Ecto neural progenitor cell (in vitro differentiated cells): ENCODE measurements around the gene ANKH.

ENCODE experiments used
- DNase-seq: peaks from one replicate; pipeline ENCODE4 v3.0.0-alpha.2; 2018; ENCODE audit warnings: low spot score

Gene ANKH

DNA sequence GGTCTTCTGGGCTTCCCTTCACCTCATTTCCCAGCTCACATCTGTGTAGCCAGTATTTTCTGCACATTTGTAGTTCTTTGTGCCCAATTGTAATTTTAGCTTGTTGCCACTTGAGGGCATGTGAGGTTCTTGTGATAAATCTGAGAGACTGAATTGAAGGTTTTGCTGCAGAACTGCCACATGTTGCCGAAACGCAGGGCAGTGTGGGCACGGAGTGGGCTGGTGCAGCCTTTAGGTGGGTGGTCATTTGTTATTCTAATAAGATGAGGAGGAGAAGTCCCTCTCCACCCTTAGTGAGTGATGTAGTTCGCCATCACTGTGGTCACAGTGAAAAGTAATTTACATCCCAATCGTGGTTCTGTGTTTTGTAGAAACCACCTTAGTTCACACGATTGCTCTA lies 185.8 kb downstream of the ANKH start:
- peak; percentile 50 for DNase-seq

DNA sequence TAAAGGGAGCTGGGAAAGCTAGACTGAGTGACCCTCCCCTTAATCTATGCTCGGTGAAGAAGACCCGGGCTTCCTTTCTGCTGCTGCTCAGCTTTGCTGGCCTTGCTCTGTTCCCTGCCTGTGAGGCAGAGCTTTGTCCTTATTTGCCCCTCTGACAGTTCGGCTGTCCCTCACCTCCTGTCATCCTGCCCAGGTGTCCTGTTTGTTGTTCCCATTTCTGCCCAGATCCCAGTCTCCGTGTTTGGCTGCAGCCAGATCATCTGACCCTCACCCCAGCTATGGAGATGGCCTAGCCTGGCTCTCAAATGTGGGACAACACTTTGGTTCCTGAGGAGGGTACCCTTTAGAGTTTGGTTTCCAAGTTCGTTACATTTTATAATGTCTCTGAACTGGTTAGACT lies 186.8 kb downstream of the ANKH start:
- DNase-seq, result no peak

DNA sequence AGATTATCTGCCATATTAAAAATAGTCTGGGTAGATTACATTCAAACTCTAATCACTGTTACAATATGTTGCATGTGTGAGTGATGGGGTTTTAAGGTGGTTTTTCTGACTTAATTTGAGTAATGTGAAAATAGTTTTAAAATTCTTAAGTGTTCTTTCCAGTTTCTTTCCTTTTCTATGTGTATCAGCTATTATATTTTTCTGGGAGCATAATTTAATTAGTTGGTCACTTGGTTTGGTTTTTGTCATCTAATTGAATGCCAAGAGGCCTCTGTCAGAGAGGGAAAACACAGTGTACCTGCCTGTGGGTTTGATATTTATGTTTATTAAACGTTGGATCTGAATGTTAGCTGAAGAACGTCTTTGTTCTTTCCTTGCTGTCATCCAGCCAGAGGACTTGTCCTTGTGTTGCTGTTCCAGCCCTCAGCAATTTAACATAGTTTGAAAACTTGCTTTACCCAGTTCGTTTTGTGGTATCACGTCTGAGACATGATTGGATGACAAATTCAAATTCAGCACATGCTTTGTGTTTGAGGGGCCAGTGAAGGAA lies 187.6 kb downstream of the ANKH start:
- no peak for DNase-seq

DNA sequence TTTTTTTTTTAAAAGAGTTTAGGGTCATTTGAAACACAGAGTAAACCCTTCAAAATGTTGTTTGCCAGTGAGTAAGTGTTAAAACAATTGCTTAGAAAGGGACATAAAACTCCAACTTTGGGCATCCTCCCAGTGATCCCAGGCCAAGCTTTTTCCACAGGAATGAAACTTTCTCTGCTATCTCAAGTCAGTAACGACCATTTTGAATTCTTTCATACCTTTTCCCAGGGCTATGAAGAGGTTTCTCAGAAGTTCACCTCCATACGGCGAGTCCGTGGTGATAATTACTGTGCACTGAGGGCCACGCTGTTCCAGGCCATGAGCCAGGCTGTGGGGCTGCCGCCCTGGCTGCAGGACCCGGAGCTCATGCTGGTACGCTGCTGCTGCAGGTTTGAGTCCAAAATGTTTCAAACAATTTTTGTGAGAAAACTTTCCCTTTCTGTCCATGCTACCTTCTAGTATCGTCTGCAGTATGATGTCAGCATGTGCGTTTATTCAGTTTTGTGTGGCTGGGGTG lies 190.3 kb downstream of the ANKH start:
- DNase-seq, result no peak

DNA sequence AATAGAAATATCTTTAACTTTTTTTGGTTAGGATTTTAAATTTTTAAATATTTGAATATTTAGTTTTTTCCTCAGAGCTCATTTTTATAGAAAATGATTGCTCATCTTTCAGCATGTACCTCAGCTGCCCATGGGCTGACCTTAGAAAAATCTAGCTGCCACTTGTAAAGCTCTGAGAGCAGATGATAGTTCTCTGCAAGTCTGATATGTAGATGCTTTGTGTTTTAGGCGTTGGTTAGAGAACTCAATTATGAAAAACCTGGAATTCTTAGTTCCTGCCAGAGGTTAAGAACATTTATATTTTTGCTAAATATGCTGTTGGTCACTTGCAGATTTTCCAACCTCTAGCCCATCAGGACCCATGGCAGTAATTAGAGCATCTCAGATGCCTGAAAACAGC lies 192.0 kb downstream of the ANKH start:
- DNase-seq, result no peak

DNA sequence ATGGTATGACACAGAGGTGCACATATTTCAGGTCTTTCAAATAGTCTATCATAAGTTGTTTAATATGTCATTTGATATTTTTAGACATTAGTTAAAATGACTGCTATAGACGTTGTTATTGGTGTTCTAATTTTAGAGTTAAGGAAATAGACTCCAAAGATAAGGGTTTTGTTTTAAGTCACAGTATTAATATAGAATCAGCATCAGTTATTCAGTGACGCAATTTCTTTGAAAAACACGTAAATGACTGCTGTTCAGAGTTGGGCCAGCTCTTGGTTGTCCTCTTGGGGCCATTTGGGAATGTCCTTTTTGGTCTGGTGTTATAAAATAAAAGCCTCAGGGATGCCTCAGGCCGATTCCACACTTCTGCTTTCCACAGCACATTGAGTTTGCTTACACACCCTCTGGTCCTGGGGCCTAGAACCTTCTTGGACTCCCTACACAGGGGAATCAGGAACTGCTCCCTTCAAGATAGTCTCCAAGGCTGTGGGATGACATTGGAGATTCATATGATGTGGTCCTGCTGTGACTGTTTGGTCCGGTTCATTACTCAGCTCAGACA lies 192.7 kb downstream of the ANKH start:
- DNase-seq, result no peak

DNA sequence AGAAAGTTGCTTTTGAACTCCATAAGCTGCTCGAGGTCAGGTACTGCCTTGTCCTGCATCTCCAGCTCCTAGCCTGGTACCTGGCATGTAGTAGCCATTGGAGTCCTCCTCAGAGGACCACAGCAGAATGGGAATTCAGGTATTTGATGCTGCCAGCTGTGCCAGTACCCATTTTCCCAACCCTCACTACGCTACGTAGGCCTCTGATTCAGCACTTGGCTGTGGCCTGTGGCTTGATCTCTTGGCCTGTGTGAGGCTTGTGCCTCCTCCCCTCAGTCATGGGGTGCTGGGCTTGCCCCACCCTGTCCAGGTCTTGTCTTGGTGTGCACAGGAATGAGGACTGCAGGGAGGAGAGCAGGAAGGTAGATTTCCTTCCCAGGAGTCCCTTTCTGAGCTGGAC lies 195.3 kb downstream of the ANKH start:
- DNase-seq, result no peak

DNA sequence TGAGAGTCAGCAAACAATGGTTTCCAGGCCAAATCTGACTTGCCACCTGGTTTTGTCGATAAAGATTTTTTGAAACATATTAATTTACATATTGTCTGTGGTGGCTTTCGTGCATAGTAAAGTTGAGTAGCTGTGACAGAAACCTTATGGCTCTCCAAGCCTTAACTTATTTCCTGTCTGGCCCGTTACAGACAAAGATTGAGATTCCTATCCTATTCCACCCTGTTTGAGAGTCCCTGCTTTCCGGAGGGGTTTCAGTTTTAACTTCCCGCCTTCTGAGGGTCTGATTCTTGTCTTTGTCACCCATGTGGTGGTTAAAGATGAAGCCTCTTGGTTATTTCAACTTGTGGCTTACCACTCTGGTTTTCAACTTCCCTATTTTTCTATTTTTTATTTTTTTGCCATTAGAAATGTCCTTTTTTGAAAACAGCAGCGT lies 195.7 kb downstream of the ANKH start:
- no peak for DNase-seq

DNA sequence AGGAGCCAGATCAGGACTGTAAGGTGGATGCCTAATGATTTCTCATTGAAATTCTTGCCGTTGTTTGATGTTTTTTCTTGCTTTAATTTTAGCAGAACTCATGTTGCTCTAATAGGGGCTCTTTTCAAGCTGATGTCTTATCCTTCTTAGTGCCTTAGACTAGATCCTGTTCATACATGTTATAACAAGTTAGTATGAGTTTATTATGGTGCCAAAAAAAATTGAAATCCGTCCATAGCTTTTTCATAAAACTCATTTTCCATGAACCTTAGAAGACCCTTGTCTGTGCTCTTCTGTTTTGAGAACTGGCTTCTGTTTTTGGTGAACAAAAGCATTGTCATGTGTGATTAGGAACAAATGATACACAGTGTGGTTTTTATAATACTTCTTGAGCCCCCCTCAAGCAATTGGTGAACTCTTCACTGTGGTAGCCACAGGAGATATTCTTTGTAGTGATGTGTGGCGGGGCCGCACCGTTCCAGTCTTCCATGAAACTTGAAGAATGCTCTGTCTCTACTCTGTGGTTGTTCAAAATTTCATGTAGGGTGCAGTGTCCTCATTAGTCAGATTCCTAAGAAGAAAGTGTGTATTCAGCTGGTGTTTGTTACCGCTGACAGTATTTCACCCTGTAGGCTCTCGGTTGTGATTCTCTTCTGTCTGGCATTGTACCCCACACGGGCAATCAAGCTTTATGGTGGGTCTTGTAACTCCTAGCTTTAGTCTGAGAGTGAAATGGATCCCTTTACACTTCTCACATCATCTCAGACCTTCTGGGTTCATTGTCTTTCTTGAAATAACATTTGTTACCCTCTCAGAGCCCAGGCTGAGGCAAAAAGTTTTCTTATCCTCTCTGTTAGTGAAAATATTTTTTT lies 196.4 kb downstream of the ANKH start:
- DNase-seq, result no peak

DNA sequence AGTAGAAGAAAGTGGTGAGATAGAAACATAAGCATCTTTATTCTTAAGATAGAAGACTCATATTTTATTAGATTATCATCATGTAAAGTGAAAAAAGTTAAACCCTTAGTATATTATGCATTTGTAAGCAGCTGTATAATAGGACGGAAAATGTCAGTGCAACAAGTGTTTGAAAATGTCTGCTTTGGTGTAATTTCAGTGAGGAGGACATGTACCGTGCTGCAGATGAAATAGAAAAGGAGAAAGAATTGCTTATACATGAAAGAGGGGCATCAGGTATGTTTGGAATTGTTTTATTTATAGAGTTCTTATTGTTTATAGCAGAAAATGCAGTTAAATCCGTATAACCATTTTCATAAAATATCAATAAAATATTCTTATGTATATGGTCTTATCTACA lies 198.1 kb downstream of the ANKH start:
- no peak for DNase-seq

DNA sequence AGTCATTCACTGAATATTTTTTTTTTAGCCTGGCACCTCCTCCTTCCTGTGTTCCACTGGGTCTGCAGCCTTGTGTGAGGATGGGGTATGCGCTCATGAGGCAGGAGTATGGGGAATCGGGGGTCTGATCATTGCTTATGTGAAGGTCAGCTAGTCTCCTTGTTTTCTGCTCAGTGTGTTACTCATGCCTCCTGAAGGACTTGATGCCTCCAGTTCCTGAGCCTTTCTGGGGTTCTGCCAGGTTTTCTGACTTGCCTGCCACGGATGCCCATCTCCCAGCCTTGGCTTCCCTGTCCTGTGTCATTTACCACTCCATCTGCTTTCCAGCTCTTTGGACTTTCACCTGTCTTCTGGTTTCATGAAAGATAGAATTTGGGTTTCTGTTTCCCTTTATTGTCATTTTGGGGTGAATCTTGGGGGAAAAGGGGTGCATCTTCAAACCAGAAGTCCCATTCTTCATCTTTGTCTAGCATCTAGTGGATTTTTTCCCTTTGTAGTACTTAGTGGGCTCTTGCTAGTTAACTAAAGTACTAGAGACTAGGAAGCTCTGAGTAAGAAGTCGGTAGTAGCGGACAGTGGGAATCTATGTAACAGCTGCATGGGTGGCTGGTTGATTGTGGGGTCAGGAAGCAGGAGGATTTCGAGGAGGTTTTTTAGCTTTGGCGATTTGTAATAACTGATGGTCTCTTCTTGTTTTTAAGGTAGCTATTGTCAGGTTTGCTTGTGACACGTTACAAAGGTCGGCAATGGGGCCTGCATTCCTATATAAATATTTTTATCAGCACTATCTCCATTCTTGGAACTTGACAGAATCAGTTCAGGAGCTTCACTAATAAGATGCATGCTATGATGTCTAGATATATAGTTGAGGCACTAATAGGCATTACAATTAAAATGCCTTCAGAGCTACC lies 198.8 kb downstream of the ANKH start:
- no peak for DNase-seq

DNA sequence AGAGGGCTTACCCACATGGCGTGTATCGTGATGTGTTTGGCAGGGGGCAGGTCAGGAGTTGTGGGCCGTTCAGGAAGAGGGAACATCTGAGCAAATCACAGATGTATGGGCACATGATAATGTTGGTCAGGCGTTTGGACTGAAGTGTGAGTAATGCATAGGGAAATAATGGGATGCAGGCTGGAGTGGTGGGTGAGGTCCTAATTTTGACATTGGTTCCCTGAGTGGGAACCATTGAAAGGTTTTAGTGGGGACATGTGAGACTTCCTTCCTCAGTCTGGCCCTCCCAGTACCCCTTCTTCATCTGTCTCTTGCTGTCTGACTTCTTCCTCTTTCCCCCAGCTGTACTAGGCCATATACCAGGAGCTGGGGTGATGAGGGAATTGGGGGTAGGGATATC lies 199.5 kb downstream of the ANKH start:
- no peak for DNase-seq

DNA sequence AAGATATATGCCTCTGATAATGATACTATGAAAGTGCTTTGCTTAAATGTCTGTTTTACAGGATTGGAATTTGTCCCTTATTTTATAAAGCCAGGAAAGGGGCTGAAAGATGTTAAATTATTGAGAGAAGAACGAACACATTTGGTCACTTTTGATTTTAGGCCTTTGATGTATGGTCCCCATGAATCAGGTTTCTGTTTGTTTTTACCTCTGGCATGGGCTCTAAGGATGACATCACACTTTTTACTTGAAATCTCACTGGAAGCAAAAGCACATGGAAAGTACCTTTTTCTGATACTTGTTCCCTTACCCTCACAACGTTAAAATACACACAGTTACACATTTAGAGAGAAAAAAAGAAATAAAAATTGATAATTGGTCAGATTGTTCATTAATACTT lies 200.2 kb downstream of the ANKH start:
- DNase-seq, result no peak

DNA sequence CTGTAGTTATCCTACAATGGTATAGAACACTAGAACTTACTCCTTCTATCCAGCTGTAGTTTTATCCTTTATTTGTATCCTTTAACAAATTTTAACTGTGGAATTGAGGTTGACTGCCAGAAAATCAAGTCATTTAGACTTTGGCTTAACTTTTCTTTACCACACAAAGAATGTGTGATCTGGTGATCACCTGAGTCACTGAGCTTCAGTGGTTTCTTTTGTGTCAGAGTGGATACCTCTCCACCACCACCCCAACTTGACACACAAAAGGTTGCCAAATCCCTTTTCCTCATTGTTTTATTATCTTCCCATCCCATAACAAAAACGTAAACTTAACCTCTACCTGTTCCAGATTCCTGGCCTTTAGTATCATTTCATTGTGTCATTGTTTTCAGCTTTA lies 201.6 kb downstream of the ANKH start:
- no peak for DNase-seq

DNA sequence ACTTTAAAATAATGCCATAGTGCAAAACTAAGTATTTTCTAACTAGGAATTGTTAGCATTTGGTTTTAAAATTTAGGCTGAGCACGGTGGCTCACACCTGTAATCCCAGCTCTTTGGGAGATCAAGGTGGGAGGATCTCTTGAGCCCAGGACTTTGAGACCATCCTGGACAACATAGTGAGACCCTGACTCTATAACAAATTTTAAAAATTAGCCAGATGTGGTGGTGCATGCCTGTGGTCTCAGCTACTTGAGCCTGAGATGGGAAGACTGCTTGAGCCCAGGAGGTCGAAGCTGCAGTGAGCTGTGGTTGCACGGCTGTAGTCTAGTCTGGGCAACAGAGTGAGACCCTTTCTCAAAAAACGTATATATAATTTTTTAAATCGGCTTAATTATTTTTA lies 202.2 kb downstream of the ANKH start:
- DNase-seq, result no peak

DNA sequence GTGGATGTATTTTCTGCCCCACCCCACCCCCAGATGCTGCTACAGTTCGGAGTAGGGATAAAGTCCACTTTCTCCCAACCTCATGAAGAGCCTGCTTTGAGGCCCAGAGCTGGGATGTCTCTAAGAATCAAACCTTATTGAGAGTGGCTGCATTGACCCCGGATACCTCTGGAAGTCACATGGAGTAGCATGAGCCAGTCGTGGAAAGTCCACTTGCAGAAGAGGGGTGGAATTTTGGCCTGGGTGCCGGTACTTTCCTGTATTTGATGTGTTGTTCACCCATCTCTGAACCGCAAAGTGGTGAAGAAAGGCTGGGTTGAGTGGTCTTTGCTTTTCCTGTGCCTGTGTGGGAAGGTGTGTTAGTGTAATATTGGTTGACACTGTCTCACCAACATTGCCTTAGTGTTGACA lies 203.4 kb downstream of the ANKH start:
- no peak for DNase-seq

DNA sequence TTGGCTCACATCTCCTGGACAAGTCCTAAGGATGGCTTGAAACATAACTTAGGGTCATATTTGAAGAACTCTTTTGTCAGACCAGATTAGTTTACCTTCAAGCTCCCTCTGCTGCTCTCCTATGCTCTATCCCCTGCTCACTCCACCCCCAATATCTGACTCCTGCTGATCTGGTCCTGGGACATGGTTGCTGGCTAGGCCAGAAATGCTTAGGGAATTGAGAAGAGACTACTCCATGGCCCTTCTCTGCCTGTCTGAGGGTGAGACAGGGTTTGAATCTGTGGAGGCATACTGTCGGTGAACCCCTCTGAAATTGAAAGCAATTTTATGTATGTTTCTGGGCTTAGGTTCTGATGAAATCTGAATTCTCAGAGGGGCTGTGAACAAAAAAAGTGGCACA lies 203.8 kb downstream of the ANKH start:
- DNase-seq, result no peak

DNA sequence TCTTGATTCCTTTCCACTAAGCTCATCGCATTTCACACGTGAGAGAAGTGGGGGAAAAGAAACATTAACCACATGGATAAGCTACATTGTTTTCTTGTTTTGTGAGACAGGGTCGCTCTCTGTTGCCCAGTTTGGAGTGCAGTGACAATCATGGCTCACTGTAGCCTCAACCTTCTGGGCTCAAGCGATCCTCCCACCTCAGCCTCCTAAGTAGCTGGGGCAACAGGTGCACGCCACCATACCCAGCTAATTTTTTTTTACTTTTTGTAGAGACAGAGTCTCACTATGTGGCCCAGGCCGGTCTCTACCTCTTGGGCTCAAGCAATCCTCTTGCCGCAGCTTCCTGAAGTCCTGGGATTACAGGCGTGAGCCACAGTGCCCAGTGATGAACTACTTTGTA lies 204.3 kb downstream of the ANKH start:
- DNase-seq, result no peak

DNA sequence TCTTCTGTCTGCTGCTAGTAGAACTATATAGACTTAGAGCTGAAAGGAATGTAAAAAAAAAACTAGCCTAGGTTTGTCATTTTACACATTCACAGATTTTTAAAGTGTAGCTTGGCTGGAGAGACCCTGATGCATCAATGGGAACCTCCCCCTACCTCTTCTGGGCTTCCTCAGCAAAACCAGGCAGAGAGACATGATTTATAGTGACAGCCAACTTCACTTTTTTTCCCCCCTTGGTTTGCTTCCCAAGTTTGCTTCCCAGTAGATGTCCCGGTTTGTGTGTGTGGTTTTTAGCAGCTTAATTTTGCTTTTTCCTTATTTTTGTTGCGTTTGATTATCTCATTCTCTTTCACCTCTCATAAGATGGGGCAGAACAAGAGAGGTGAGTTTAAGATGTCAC lies 205.2 kb downstream of the ANKH start:
- DNase-seq, result no peak

DNA sequence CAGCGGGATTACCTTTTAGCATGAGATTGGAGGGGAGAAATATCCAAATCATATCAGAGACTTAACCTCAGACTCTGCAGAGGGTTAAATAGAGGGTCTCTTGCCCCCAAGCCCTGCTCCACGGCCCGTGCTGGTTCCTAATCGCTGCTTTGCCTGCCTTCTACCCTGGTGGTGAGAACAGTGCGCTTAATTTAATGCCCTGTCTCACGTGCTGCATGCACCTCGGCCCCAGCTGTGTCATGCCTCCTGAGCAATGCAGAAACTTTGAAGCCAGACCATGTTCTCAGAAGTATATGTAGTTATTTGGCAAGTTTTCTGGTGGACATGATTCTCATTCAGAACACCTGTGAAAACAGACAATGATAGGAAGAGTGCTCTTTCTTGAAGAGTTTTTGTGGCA lies 205.6 kb downstream of the ANKH start:
- no peak for DNase-seq

DNA sequence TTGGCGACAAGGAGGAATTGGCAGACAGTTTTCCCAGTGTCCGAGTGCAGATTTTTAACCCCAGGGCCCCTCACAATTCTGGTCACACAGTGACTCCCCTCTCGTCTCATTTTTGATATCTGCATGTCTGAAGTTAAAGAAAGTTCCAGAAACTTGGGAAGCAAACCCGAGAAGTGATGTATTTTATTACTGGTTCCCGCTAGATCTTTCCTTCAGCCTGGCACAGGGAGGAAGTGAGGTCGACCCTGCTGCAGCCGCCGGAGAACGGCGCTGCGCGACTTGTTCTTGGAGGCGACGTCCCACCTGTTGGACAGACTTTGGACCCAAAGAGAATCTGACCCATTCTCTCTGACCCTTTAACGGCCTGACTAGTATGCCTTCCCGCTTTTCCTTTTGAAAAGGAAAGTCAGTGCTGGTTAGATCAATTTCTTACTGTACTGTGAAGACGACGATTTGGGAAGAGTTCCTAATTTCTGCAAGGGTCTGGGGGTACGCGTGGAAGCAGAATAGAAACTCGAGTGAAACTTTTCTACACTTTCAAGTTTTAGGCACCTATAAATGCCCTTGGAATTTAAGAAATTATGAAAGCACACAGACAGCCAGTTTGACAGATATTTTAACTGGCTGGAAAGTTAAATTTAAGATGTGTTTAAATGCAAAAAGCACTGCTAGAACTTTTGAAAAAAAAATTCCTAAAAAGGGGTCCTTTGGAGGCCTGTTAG lies 206.3 kb downstream of the ANKH start:
- peak; percentile 62 for DNase-seq
